Peyer's patch (tissue), 4 donors: Measurements from ENCODE around the gene MYLK4.

ENCODE experiments used
- POLR2A ChIP-seq, 2 donors: fragments of 450-650 bp; IDR thresholded peaks; one replicate each; pipeline ENCODE4 v1.5.1; 2017; ENCODE audit warnings: antibody characterized with exemption in 2 of 2, mild to moderate bottlenecking in 2 of 2, moderate library complexity in 2 of 2
- TF ChIP-seq, protein P1 (sequence below), 6 experiments: fragments of 450-650 bp in 4 of 6; fragments of 200-600 bp in 2 of 6; sonication (generic) in 1 of 6; IDR thresholded peaks; one replicate each; pipeline ENCODE4 v1.5.1; 2017 to 2019; ENCODE audit warnings: antibody characterized with exemption in 6 of 6, mild to moderate bottlenecking in 3 of 6, moderate library complexity in 1 of 6

DNA sequence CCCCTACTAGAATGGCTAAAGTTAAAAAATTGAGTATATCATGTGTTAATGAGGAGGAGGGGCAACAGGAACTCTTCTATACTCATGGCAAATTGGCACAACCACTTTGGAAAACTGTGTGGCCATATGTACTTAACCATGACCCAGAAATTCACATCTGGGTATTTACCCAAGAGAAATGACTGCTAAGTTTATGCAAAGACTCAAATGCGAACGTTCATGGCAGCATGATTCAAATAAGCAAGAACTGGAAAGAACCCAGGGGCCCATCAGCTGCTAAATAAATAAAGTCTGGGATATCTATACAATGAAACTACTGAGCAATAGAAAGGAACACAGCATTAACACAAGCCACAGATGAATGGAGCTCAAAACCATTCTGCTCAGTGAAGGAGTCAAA is 107.6 kb downstream of the MYLK4 start:
- TF ChIP-seq, protein P1, sequence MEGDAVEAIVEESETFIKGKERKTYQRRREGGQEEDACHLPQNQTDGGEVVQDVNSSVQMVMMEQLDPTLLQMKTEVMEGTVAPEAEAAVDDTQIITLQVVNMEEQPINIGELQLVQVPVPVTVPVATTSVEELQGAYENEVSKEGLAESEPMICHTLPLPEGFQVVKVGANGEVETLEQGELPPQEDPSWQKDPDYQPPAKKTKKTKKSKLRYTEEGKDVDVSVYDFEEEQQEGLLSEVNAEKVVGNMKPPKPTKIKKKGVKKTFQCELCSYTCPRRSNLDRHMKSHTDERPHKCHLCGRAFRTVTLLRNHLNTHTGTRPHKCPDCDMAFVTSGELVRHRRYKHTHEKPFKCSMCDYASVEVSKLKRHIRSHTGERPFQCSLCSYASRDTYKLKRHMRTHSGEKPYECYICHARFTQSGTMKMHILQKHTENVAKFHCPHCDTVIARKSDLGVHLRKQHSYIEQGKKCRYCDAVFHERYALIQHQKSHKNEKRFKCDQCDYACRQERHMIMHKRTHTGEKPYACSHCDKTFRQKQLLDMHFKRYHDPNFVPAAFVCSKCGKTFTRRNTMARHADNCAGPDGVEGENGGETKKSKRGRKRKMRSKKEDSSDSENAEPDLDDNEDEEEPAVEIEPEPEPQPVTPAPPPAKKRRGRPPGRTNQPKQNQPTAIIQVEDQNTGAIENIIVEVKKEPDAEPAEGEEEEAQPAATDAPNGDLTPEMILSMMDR (IDR thresholded peaks at IDR 0.05), result no peak
- no peak for TF ChIP-seq POLR2A (IDR thresholded peaks at IDR 0.05)
